ENCODE data around the gene DVL1.

Gene DVL1

GRCh38 chr1:1358433-1359271 is 9.4 kb upstream of the DVL1 start, which contains the start of gene MXRA8:
MXRA8 (minus strand) TSS chr1:1358555; CDS start chr1:1358504, 51 bp downstream.
- DNase-seq (ENCODE audit: low read depth, low spot score) = no peak
- no peak within 1 kb of the TSS for H3K4me3 ChIP-seq (ENCODE audit: low read length)

- H3K4me3 ChIP-seq (ENCODE audit: low read length) = no peak overlapping the region
- no peak for DNase-seq (ENCODE audit: low read depth, low spot score)
Measured at GRCh38 chr1:1357871-1358432, 8.7 kb upstream of the DVL1 start.

DNA sequence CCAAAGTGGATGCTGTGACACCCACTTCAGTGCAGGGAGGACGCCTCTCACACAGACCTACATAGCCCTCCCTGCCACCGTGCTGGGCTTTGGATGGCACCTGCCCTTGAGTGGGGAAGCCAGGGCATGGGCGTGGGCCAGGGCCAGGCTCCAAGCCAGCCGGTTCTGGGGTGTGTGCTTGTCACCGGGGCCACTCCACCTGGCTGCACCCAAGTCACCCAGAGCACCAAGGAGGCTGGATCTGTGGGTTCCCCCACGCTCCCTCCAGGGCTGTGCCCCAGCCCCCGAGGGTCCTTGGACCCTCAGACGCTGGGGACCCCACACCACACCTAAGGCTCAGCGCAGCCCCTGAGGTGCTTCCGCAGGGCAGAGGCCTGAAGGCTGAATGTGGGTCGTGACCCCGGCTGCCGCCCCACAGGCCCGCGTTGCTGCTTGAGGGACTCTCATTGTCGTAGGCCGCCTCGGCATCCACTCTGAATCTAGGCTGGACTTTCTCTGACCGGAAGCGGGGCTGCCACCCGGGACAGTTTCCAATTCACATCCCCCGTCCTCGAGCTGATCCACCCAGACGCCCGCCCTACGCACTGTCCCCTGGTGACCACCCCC is 7.7 kb upstream of the DVL1 start:
- no peak overlapping the region for H3K4me3 ChIP-seq (ENCODE audit: low read length)
- DNase-seq (ENCODE audit: low read depth, low spot score) = no peak

- DNase-seq (ENCODE audit: low read depth, low spot score) = no peak
- no peak overlapping the region for H3K4me3 ChIP-seq (ENCODE audit: low read length)
Measured at GRCh38 chr1:1356166-1356795, 7.1 kb upstream of the DVL1 start.

- no peak overlapping the region for H3K4me3 ChIP-seq (ENCODE audit: low read length)
Measured at GRCh38 chr1:1355416-1355815, 6.2 kb upstream of the DVL1 start.

GRCh38 chr1:1354271-1355247 is 5.3 kb upstream of the DVL1 start:
- H3K4me3 ChIP-seq (ENCODE audit: low read length) = no peak overlapping the region
- DNase-seq (ENCODE audit: low read depth, low spot score) = no peak

More at GRCh38 chr1:1355416-1355815, 6.2 kb upstream of the DVL1 start:
- DNase-seq (ENCODE audit: low read depth, low spot score) = no peak

GRCh38 chr1:1353389-1354151 is 4.4 kb upstream of the DVL1 start:
- DNase-seq (ENCODE audit: low read depth, low spot score) = no peak
- H3K4me3 ChIP-seq (ENCODE audit: low read length) = no peak overlapping the region

- no peak for DNase-seq (ENCODE audit: low read depth, low spot score)
- no peak overlapping the region for H3K4me3 ChIP-seq (ENCODE audit: low read length)
Measured at GRCh38 chr1:1352786-1353388, 3.7 kb upstream of the DVL1 start.

GRCh38 chr1:1351511-1352427 is 2.6 kb upstream of the DVL1 start:
- no peak overlapping the region for H3K4me3 ChIP-seq (ENCODE audit: low read length)
- DNase-seq (ENCODE audit: low read depth, low spot score) = no peak

- DNase-seq (ENCODE audit: low read depth, low spot score) = no peak
- peak overlapping the region; percentile 70 for H3K4me3 ChIP-seq (ENCODE audit: low read length)
Measured at GRCh38 chr1:1348420-1349255, 580 bp downstream of the DVL1 start.

DNA sequence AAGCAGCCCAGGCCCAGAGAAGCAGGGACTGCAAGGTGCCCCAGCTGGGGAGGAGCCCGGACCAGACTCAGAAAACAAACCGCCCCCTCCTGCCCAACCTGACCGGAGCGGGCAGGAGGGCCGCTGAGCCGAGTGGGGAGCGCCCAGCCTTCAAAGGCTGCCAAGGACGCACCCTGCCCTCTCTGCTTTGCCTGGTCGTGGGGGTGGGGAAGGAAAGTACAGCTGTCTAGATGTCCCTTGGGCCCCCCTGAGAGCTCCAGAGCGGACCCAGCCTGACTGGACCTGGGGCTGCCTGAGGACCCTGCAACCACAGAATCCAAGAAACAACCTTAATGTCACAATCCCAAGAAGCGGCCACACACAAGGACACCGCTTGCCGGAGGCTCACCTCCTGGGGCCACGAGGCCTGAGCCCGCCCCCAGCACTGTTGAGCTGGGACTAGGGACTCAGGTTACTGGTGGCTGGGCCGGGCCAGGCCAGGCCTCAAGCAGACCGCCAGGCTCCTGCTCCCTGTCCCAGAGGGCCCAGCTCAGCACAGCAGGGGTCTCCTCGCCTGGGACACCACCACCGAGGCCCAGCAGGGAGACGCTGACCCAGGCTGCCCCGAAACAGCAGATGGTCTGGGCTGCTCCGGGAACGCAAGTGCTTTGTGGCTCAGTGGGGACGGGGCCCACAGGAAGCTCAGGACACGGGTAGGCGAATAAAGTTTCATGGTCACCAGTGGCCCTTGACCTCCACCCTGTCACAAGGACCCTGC is 1.4 kb downstream of the DVL1 start:
- peak overlapping the region; percentile 70 for H3K4me3 ChIP-seq (ENCODE audit: low read length)
- DNase-seq (ENCODE audit: low read depth, low spot score) = no peak

- DNase-seq (ENCODE audit: low read depth, low spot score) = no peak
- H3K4me3 ChIP-seq (ENCODE audit: low read length) = no peak overlapping the region
Measured at GRCh38 chr1:1347026-1347595, 2.1 kb downstream of the DVL1 start.

- no peak overlapping the region for H3K4me3 ChIP-seq (ENCODE audit: low read length)
- no peak for DNase-seq (ENCODE audit: low read depth, low spot score)
Measured at GRCh38 chr1:1346501-1346890, 2.7 kb downstream of the DVL1 start.

DNA sequence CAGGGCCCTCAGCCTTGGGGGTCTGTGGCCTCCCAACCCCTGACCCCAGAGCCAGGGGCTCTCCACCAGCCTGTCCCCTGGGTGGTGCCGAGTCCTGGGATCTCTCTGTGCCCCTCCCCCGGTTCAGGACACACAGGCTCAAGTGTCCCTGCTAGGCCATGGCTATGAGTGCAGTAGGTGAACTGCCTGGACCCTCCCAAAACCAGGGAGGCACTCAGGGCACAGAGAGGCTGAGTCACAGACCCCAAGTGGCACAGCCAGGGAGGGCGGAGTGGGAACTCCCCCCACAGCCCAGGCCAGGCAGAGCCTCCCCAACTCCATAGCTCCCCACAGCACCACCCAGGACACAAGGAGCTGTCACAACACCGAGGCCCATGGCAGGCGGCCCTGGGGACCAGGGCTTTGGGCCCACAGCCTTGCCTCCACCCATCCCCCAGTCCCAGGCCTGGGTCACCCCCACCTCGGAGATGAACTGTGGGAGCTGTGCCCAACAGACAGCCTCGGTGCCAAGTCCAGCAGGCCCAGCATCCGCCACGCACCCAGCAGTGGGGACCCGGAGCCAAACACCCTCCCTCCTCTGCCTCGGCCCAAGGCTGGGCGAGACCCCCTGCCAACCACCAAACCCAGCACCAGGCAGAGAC is 3.2 kb downstream of the DVL1 start:
- no peak for DNase-seq (ENCODE audit: low read depth, low spot score)
- H3K4me3 ChIP-seq (ENCODE audit: low read length) = no peak overlapping the region

All from Jurkat, Clone E6-1 (cell line).